K562 (cell line): Measurements from ENCODE around the gene BTBD17. TPM values are rescaled to one million over a fixed set of nuclear protein-coding genes. Genes with fewer than 3 reads are reported as not detected.
A peak's percentile ranks its signal among the peaks of the same experiment; 100 is the strongest.

Experiments used
- ATAC-seq: fragments of 200-7000 bp; cut with Tn5 transposase; 3 replicates; pipeline ENCODE4 v1.9.1; 2020; ENCODE audit warnings: moderate library complexity
- BruUV-seq: library from RNA; stranded (reverse); fragments of 400-500 nt; replicated peaks from 2 replicates; lab custom pipeline; 2021; lab: Mats Ljungman, UMichigan
- CTCF ChIA-PET: fragments of 300-600 bp; formaldehyde crosslinking; extraction: SDS; loops from one replicate; lab custom pipeline; 2021; ENCODE audit warnings: low intra/inter-chr PET ratio; lab: Yijun Ruan, JAX
- POLR2A ChIA-PET: fragments of 300-600, 350-650 bp; sonication (Branson Sonifier 250); formaldehyde crosslinking; extraction: SDS; loops from one replicate; lab custom pipeline; 2021; ENCODE audit warnings: antibody characterized with exemption, inconsistent platforms; lab: Yijun Ruan, JAX
- DNase-seq, 4 experiments: peaks; one replicate each; pipeline versions ENCODE4 v3.0.0 to v3.0.0-alpha.2; 2011 to 2018; ENCODE audit warnings: low spot score in 3 of 4, mixed read lengths in 3 of 4; ENCODE audit errors: extremely low read depth in 1 of 4
- FAIRE-seq: peaks from 2 replicates; lab custom pipeline; 2011; peaks lifted over from hg19 to GRCh38; lab: Jason Lieb, UNC
- H2AFZ ChIP-seq: 2 replicates; pipeline ENCODE4 v1.6.0; 2011; ENCODE audit warnings: low read depth, low read length, control low read depth, inconsistent platforms
- H3K27ac ChIP-seq: fragments of 200-600 bp; 3 replicates; pipeline ENCODE4 v1.8.0; 2011; ENCODE audit warnings: low read depth, mild to moderate bottlenecking, control low read depth, inconsistent platforms, low read length, moderate library complexity, mixed read lengths; ENCODE audit errors: extremely low read depth
- H3K27me3 ChIP-seq, 2 experiments: fragments of 300-600 bp in 1 of 2; 2 replicates in 1 of 2; 3 replicates in 1 of 2; pipeline versions ENCODE4 v1.6.0 to v1.8.0; 2011; ENCODE audit warnings: inconsistent platforms in 2 of 2, low read length in 2 of 2, mild to moderate bottlenecking in 1 of 2, mixed read lengths in 1 of 2, moderate library complexity in 1 of 2; ENCODE audit not compliant: control insufficient read depth in 2 of 2, insufficient read depth in 2 of 2
- H3K36me3 ChIP-seq: fragments of 300-600 bp; 3 replicates; pipeline ENCODE4 v1.8.0; 2011; ENCODE audit warnings: mild to moderate bottlenecking, low read length, inconsistent platforms; ENCODE audit not compliant: control insufficient read depth, insufficient read depth
- H3K4me1 ChIP-seq, 2 experiments: fragments of 200-600 bp in 1 of 2; replicated peaks in 1 of 2; 2 replicates in 1 of 2; 3 replicates in 1 of 2; pipeline versions ENCODE4 v1.5.1 to v1.8.0; 2011; ENCODE audit warnings: inconsistent platforms in 2 of 2, low read length in 2 of 2, mild to moderate bottlenecking in 1 of 2, mixed read lengths in 1 of 2, moderate library complexity in 1 of 2; ENCODE audit not compliant: control insufficient read depth in 2 of 2, insufficient read depth in 2 of 2
- H3K4me2 ChIP-seq: 2 replicates; pipeline ENCODE4 v1.6.1; 2011; ENCODE audit warnings: low read length, control low read depth, inconsistent platforms, mixed read lengths; ENCODE audit not compliant: insufficient read depth
- H3K4me3 ChIP-seq: fragments of 200-600 bp; sonication (generic), shearing (Covaris generic); 2 replicates; pipeline ENCODE4 v1.5.1; 2016; ENCODE audit warnings: control low read depth, inconsistent platforms
- H3K79me2 ChIP-seq: fragments of 200-600 bp; 3 replicates; pipeline ENCODE4 v1.8.0; 2011; ENCODE audit warnings: low read length, inconsistent platforms; ENCODE audit not compliant: control insufficient read depth, insufficient read depth
- H3K9ac ChIP-seq, 2 experiments: 2 replicates each; pipeline versions ENCODE4 v1.6.0 to v1.6.1; 2011; ENCODE audit warnings: low read depth in 2 of 2, low read length in 2 of 2, control low read depth in 1 of 2, inconsistent platforms in 1 of 2, mild to moderate bottlenecking in 1 of 2, mixed read lengths in 1 of 2; ENCODE audit not compliant: insufficient read depth in 1 of 2
- H3K9me1 ChIP-seq: one replicate; pipeline ENCODE4 v1.6.0; 2011; ENCODE audit warnings: inconsistent platforms, mild to moderate bottlenecking, low read length, moderate library complexity; ENCODE audit not compliant: control insufficient read depth, insufficient read depth
- H3K9me3 ChIP-seq: replicated peaks from 2 replicates; pipeline ENCODE4 v1.5.1; 2011; ENCODE audit warnings: low read depth, low read length, inconsistent platforms; ENCODE audit not compliant: control insufficient read depth, insufficient read depth
- H4K20me1 ChIP-seq: replicated peaks from 2 replicates; pipeline ENCODE4 v1.6.1; 2011; ENCODE audit warnings: low read length, inconsistent platforms, mixed read lengths; ENCODE audit not compliant: control insufficient read depth, insufficient read depth
- ATF7 ChIP-seq: fragments of 450-650 bp; IDR thresholded peaks from 2 replicates; pipeline ENCODE4 v1.7.1; 2014; ENCODE audit warnings: mild to moderate bottlenecking, moderate library complexity
- CCNT2 ChIP-seq: IDR thresholded peaks from 2 replicates; pipeline ENCODE4 v1.6.1; 2011; ENCODE audit warnings: borderline replicate concordance, low read depth, mild to moderate bottlenecking, moderate library complexity, mixed read lengths, low read length; ENCODE audit not compliant: insufficient read length; ENCODE audit errors: extremely low read depth
- NELFE ChIP-seq: IDR thresholded peaks from 2 replicates; pipeline ENCODE4 v1.6.1; 2011; ENCODE audit warnings: mild to moderate bottlenecking; ENCODE audit not compliant: insufficient read depth, insufficient read length
- RERE ChIP-seq: sonication (generic); formaldehyde crosslinking; IDR thresholded peaks from 2 replicates; pipeline ENCODE4 v1.8.0; 2023; ENCODE audit warnings: missing genetic modification reagents, mild to moderate bottlenecking, borderline replicate concordance
- SIN3B ChIP-seq: fragments of 450-650 bp; IDR thresholded peaks from 2 replicates; pipeline ENCODE4 v1.6.1; 2017; ENCODE audit warnings: low read depth, mild to moderate bottlenecking, moderate library complexity
- VEZF1 ChIP-seq: fragments of 200-800 bp; sonication (Bioruptor generic); IDR thresholded peaks from 2 replicates; pipeline ENCODE4 v1.6.1; 2017; ENCODE audit warnings: missing genetic modification characterization, missing compliant biosample characterization
- ZBTB33 ChIP-seq: sonication (generic); formaldehyde crosslinking; IDR thresholded peaks from 2 replicates; pipeline ENCODE4 v1.8.1; 2023; ENCODE audit warnings: mild to moderate bottlenecking, missing genetic modification reagents
- ZFP36 ChIP-seq: fragments of 150-350 bp; IDR thresholded peaks from 2 replicates; pipeline ENCODE4 v1.6.1; 2018; ENCODE audit warnings: low read length, low read depth; ENCODE audit not compliant: partially characterized antibody
- ZNF436 ChIP-seq: fragments of 250-450, 450-650 bp; sonication (Bioruptor Pico); formaldehyde crosslinking; IDR thresholded peaks from 2 replicates; pipeline ENCODE4 v1.7.0; 2020; ENCODE audit warnings: mild to moderate bottlenecking
- WGBS: fragments of 100-300 bp; shearing (Covaris generic); methylation state at CpG from one replicate; pipeline ENCODE4 v1.1.6; 2016; ENCODE audit warnings: low coverage, mixed read lengths; ENCODE audit not compliant: insufficient coverage; ENCODE audit errors: missing lambda C conversion rate; 5-methylcytosine and 5-hydroxymethylcytosine counted together
- in situ Hi-C: fragments of 300-500 bp; cut with MboI; formaldehyde crosslinking; loops from 4 replicates; pipeline ENCODE4 v1.15.0; 2018; ENCODE audit warnings: inconsistent platforms, mixed read lengths
- intact Hi-C: fragments of 100-400 bp; cut with micrococcal nuclease; formaldehyde crosslinking; loops from 2 replicates; pipeline ENCODE4 v1.14.2; 2022
- polyA plus RNA-seq, 8 experiments: library from polyadenylated mRNA; depleted of rRNA in 4 of 8; stranded (reverse) in 5 of 8; unstranded in 3 of 8; fragments of >200 nt; fragmentation: Nextera tagmentation in 2 of 8; fragmentation: Illumina TruSeq in 1 of 8; extraction: Ambion mirVana in 2 of 8; extraction: Trizol in 1 of 8; gene quantifications; 2 replicates each; pipeline versions ENCODE4 v1.2.1 to v1.2.3, GENCODE V29; 2011 to 2014; ENCODE audit warnings: inconsistent platforms in 1 of 8, missing spikeins in 1 of 8
- total RNA-seq, 7 experiments: library from RNA; depleted of rRNA in 6 of 7; stranded (reverse); fragments of >200 nt in 6 of 7; fragmentation: Illumina TruSeq in 2 of 7; extraction: Trizol in 2 of 7; gene quantifications; 2 replicates each; pipeline versions ENCODE4 v1.2.1 to v1.2.3, GENCODE V29; 2011 to 2021; ENCODE audit warnings: low replicate concordance in 1 of 7

BTBD17 gene
- total and polyA plus RNA-seq, 9 of the 15 experiments (the other 6 are each of a cell fraction or from before 2014, with no cell fraction given): not detected

GRCh38 chr17:74325743-74326379 is 35.8 kb downstream of the BTBD17 start, which contains the start of gene KIF19:
TSS of gene KIF19 (plus strand) at chr17:74326226. CDS start at chr17:74326350, 124 bp downstream.
- Histone ChIP-seq H3K79me2 (no peaks in the 10 kb centered on the region), H3K9me1 (no peaks in the 10 kb centered on the region), H3K27ac (no peak within 1 kb of the TSS), H3K4me1 (peaks cover 0 to 23% of the 10 kb centered on the region in 2 experiments; a peak in 3 of 5 replicates), H2AFZ (peak within 1 kb of the TSS; percentile 56), H4K20me1 (no peaks in the 10 kb centered on the region; the same call in 1 of the 2 replicates), H3K4me3 (no peak within 1 kb of the TSS), H3K36me3 (no peaks in the 10 kb centered on the region), H3K9ac (peak within 1 kb of the TSS in 1 of 2 experiments; percentile 79; a peak in 1 of 4 replicates), H3K27me3 (peaks cover 25 to 40% of the 10 kb centered on the region in 2 experiments), H3K9me3 (0 out of 2 replicates have a peak, but pooled peaks cover 2% of the 10 kb centered on the region), H3K4me2 (peak within 1 kb of the TSS; percentile 46; the same call in 1 of the 2 replicates)
- no TSS peak for BruUV-seq
- DNase-seq (peak; percentile 44 to 94 (median 88)), FAIRE-seq (no peak), ATAC-seq (peak; percentile 95)
- ChIA-PET CTCF (no interaction called here), POLR2A (no interaction called here)
- intact Hi-C loops (no loop called here), in situ Hi-C loops (no loop called here)
- WGBS: 43% methylated on average over 62 of the region's 73 CpGs
- TF ChIP-seq VEZF1 (CRISPR knock-in tag) (0 out of 2 replicates have a peak, but pooled peaks have one; percentile 22), ATF7 (peak; percentile 14; the same call in 1 of the 2 replicates), CCNT2 (peak; percentile 14), ZBTB33 (peak; percentile 71), RERE (CRISPR knock-in tag) (0 out of 2 replicates have a peak, but pooled peaks have one; percentile 56), ZNF436 (CRISPR knock-in tag) (peak; percentile 83), NELFE (no peak), ZFP36 (peak; percentile 96), SIN3B (no peak)
